GM18873 (cell line): ENCODE results near the gene UBASH3A.
"Not testable (repeated sequence)": the region's sequence is repeated elsewhere in the genome, so short reads cannot be mapped to it uniquely, and the experiment has no call there.

ENCODE experiments used
- ATAC-seq: cut with Tn5 transposase; IDR thresholded peaks from one replicate; pipeline ENCODE4 v1.9.1; 2021; ENCODE audit warnings: mild to moderate bottlenecking, moderate library complexity, moderate number of reproducible peaks; ENCODE audit not compliant: unreplicated experiment, low FRiP score

UBASH3A gene

DNA sequence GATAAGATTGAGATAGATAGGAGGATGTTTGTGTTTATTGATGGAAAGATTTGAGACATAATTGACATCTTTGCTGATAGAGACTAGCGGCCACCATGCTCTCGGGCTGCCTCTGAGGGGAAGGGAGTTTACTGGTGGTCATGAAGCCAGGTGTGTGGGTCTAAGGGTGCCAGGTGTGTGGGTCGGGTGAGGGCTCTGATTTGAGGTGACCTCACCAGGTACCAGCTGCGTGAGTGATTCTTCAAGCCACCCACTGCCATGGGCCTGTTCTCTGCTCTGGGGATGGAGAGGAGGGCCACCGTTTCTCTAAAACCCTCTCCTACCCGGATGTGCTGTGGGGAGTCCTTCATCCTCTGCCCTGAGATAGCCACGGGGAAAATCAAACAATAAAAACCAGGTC is 3.2 kb downstream of the UBASH3A start:
- no peak for ATAC-seq

DNA sequence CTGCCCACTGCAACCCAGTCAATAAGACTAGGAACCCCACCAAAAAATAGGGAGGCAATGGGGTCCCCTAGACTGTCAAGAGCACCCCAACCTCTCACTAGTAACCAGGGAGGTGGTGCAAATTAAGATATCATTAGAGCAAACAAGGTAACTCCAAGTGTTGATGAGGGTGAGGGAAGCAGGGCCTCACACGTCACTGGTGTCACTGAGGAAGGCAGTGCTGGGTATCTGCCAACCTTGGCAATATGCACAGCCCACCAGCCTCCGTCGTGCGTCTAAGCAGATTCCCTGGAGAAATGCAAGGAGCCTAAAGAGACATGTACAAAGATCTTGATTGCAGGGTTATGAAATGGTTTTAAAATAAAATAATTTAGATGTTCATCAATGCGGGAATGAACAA is 3.8 kb downstream of the UBASH3A start:
- ATAC-seq = no peak

DNA sequence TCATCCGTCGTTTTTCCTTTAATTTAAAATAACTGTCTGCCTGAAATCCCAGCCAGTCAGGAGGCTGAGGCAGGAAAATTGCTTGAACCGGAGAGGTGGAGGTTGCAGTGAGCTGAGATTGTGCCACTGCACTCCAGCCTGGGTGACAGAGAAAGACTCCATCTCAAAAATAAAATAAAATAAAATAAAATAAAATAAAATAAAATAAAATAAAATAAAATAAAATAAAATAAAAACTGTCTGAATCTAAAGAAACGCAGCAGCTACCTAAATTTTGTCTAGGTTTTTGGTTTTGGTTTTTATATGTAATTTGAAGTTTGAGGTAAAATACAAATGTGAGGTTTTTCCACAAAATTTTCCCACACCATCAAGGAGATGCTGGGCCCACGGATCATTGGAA is 5.0 kb downstream of the UBASH3A start:
- ATAC-seq = not testable (repeated sequence)

DNA sequence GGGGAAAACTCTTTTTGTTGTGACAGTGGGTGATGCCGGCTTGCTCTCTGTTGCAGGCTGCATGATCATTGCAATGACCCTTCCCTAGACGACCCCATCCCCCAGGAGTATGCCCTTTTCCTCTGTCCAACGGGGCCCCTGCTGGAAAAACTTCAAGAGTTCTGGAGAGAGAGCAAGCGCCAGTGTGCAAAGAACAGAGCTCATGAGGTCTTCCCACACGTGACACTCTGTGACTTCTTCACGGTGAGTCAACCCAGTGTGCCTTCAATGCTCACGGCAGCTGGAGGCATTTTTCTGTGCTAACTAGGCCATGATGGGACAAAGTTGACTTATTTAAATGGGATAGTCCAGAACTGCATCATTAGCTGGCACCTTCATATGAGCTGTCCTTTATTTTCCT is 5.7 kb downstream of the UBASH3A start:
- ATAC-seq = no peak

DNA sequence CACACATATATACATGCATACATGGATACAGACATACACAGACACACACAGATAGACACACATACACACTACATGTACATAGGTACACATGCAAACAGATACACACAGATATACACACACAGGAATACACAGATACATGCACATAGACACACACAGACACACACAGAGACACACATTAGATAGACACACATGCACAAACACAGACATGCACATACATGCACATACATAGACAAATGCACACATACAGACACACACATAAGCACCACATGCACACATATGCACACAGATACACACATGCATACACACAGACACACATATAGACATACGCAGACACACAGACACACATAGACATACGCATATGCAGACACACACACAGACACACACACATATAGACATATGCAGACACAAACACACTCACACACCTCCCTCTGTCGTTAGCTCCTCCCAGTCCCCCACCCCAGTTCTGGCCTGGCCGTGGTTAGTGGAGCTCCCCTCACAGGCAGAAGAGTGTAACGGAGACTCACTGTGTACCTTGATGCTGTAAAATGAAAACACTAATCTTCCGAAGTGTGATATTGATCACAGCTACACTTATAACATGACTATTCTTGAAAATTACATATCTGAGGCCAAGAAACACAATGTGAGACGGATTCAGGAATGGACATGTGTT is 7.6 kb downstream of the UBASH3A start:
- no peak for ATAC-seq

DNA sequence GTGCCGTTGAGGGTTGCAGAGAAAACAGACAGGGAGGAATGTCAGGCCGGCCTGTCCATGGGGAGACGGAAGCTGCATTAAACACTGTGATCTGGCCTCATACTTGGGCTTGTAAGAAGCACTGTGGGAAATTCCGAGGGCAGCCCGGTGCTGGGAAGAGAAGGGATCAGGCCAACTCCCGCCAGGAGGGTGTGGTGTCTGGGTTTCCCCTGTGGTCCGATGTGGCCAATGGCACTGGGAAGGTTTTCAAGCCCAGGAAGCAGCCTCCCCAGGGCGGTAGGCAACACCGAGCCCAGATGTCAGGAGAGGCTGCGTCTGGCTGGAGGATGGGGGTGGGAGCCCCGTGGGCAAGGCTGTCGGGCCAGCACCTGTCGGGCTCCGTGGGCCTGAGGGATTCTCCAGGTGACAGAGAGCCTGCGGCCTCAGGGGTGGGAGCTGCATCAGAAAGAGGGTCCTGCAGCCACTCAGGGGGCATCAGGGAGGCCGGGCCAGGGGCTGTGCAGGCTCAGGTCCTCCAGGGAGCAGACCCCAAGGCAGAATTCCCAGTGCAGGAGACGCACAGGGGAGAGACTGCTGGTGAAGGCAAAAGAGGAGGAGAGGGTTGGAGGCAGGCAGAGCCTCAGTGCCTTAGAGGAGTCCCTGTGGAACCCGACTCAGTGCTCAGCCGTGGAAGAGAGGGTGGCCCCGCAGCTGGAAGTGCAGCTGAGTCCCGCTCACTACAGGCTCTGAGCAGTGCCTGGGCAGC is 8.4 kb downstream of the UBASH3A start:
- ATAC-seq = no peak

DNA sequence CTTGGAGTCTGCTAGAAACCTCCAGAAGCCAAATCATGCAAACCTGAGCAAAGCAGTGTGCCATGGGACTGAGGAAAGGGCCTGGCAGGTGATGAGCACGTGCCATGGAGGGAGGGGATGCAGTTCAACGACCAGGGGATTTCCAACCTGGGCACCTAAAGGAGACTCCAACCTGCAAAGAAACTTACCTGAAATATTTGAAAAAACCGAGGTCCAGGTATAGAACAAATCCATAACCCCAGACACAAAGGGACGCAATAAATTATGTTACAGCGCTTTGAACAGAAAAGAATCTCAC is 8.9 kb downstream of the UBASH3A start:
- no peak for ATAC-seq

DNA sequence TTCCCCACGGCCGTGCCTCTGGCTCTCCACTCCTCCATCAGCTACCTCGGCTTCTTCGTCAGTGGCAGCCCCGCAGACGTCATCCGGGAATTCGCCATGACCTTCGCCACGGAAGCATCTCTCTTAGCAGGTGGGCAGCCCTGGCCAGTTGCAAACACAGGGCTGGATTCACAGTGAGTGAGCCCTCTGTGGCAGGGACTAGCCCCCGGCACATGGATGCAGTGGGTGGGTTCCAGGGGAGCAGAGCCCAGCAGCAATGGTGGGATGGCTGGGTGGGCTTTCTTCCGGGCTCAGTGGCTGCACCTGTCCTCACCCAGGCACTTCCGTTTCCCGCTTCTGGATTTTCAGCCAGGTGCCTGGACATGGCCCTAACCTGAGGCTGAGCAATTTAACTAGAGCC is 9.4 kb downstream of the UBASH3A start:
- ATAC-seq = no peak

DNA sequence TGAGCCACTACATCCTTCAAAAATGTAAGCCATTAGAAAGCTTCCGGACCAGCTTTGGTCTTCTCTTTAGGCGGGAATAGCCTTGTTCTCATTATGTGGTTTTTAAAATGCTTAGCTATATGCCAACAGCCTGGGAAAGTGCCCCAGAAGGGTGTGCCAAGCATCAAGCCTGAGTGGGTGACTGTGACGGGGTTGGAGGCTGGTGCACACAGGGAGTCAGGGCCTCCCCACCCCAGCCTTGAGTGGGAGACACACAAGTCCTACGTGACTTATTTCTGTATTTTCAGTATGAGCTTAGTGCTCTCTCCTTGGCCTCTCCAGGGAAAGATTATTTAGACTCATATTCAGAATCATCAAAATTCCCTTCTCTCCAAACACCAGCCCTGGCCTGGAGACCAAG is 9.8 kb downstream of the UBASH3A start:
- no peak for ATAC-seq

DNA sequence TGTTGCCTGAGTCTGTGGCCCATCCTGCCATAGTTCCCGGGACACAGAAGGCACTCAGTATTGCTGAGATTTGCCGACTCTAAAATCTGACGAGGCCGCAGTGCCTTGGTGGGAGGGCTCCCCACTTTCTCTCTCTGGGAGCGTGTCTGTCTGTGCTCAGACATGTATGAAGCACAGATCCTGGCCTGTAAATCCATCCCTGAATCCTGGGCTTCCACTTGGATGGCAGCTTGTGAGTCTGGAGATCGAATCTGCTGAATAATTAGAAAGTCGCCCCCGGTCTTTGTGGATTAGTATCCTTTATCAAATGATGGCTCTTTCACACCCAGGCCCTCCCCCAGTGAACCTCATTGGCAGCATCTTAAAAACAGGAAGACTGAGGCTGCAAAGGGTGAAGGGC is 10.4 kb downstream of the UBASH3A start:
- ATAC-seq = no peak

DNA sequence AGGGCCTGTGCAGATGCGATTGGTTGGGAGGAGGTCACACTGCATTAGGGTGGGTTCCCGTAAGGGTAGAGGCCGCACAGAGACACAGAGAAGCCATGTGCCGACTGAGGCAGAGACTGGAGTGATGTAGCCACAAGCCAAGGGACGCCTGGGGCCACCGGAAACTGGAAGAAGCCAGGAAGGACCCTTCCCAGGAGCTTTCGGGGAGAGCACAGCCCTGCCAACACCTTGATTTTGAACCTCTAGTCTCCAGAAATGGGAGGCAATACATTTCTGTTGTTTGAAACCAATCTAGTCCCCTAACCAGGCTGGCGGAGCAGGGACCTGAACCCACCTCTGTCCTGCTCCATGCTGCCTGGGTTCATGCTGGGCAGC is 10.8 kb downstream of the UBASH3A start:
- ATAC-seq = no peak

DNA sequence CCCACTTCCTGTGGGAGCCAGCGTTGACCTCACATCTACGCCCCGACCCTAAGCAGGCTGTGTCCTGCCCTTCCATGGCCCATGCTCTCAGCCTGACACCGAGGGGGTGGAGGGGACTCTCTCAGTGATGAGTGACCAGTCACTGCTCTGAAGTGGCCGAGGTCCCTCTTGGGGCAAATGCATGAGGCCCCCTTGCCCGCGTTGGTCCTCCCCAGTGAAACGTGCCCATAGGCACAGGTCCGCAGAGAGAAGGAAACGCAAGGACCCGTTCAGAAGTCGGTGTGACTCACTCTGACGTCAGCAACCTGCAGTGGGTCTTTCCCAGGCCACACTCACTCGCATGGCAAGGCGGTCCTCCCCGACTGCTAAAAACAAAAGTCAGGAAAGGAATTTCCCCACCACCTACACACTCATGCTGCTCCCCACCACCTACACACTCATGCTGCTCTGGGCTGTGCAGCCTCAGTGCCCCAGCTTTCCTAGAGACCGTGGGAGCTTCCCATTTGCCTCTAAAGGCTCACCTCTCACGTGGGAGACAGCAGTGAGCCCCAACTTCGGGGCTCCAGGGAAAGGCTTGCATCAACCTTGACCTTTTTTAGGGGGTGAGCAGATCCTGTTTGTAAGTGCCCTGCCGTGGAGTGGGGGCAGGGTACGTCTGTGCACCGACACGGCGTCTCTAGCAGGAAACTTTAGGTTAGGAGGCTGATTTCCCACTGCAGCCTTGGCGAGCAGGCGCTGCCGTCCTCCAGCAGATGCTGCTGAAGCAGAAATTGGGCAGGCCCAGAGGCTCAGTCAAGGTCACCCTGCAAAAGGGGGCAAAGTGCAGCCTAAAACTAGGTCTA is 11.4 kb downstream of the UBASH3A start:
- ATAC-seq = peak; percentile 65

DNA sequence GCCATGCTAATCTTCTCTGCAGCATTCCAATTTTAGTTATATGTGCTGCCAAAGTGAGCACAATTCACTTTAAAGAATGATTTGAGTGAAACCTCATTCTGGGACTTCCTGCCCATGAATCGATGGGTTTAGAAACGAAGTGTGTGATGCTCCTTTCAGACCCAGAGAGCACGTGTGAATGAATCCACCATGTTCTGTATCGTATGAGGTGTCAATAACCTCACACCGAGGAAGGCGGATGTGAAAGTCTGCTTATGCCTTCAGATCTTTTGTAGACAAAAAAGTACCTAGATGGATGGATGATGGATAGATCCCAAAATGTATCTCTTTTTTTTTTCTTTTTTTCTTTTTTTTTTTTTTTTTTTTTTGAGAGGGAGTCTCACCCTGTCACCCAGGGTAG is 13.8 kb downstream of the UBASH3A start:
- ATAC-seq = no peak

DNA sequence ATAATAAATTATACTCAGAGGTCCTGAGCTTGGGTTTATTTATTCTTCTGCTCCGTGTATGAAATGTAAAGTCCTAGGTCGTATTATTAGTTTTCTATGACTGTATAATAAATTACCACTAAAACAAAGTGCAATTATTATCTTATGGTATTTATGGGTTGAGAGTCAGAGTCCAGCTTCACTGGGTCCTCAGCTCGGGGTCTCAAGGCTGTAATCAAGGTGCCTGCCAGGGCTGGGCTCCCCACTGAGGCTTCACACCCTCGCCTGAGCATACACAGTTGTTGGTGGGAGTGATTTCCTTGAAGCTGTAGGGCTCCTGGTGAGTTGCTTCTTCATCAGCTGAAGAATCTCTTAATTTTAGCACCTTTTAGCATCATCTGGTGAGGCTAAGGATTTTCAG is 15.2 kb downstream of the UBASH3A start:
- ATAC-seq = no peak

DNA sequence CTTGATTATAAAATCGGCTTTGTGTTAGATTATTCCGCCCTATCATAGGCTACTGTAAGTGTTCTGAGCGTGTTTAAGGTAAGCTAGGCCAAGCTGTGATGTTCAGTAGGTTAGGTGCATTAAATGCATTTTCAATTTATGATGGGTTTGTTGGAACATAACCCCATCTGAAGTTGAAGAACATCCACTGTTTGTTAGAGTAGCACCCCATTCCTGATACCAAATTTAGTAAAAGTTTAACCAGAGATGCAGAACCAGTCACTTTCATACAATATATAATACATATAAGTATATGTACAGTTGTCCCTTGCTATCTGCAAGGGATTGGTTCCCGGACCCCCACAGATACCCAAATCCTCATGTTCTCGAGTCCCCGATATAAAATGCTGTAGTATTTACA is 16.1 kb downstream of the UBASH3A start:
- ATAC-seq = no peak

DNA sequence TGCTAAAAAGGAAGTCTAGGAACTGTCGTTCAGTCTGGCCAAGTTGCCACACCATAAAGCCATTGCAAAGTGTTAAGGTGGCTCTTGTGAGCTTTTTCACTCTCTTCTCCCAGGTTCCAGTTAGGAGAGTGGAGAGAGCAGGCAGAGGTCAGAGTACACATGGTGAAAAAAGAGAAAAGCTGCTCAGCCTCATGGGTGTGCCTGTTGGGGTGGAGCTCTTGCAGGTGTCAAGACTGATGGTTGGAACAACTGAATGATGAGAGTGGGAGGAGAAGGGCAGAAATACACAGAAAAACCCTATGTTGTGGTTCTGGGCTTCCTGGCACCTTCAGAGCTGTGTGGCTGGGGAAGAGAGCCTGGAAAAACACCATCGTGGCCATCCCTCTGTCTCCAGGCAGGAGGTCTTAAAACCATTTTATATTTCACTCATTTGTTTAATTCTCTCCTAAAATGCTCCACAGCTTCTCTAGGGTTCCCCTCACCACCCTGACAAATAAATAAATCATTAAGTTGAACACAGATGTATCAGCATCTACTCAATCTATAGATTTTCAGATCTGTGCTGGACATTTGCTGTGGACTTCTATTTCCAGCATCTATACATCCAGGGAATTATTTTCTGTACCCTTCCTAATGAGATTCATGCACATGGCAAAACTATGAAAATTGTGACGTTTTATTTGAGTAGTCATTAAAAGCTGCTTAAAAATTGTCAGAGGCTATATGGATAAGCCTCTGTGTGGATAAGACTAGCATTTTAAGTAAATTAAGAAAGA is 17.5 kb downstream of the UBASH3A start:
- ATAC-seq = no peak

DNA sequence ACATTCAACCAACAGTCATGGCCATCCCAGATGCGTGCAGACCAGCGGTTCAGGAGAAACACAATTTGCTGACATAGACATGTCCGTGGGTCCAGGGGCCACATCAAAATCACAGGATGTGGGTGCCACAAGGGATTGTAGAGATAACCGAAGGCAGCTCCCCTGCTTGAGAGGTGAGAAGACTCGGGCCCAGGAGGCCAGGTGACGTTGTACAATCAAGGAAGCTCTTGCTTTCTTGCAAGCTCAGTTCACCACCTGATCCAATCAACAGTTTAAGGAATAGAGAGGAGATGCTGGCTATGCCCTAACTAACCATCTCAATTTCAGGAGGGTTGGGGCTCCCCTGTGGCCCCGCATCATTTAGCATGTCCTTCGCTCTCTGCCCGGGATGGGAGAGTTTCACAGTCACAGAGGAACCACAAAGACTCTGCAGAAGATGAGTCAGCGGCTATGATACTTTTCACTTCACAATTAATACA is 19.5 kb downstream of the UBASH3A start:
- ATAC-seq = no peak

DNA sequence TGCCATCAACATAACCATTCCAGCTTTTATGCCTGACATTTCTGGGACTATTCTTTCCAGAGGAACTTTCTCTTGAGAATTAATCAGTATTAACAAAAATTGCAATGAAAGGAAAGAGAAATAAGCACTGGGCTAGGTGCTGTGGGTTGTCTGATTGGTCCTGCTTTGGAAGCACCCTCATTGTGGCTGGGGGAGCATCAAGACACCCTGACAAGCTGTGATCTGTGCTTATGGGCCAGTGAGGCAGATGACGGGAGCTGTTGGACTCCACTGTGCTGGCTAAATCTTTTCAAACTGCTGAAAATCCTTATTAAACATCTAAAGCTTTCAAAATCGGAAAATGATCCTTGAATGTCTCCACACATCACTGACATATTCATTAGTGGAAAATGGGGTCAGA is 20.0 kb downstream of the UBASH3A start:
- ATAC-seq = no peak

DNA sequence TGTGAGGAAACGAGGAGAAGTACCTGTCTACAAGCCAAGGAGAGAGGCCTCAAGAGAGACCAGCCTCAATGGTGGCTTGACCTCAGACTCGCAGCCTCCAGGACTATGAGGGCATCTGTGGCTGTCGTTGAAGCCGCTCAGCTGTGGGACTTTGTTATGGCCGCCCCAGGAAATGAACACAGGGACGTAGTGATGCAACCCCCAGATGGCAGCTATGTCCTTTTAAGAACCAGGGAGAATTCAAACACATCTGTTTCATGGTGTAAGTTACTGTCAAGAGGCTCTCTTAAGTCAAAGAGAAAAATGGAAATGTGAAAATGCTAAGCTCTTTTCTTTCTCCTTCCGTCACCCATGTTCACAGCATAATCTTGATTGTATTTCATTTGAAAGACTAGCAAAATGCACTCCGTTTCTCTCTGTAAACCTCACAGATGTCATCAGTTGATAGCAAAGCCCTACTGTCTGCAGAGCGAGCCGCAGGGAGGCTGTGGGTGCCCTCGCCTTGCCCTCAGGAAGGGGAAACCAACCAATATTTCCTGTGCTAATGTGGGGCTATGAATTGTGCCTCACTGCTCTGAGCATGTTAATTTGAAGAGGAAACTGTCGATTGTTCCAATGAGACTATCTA is 21.3 kb downstream of the UBASH3A start:
- no peak for ATAC-seq

DNA sequence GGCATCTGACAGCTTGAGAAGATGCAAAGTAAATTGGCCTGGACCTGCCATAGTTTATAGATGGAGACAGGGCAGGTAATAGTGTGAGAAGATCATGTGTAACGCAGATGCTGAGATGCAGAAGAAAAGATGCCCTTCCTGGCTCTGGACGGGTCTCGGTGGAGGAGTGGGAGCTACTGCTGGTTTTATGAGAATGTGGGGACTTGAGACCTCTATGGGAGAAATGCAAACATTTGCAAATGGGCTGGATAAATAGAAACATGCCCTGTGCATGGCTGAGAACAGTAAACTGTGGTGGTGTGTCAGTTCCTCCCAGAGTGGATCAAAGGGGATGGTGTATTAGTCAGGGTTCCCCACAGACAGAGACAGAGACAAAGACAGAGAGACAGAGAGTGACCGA is 21.9 kb downstream of the UBASH3A start:
- ATAC-seq = no peak
